GM18870 (cell line): ENCODE data around the gene LBHD2.
"Not testable (repeated sequence)": the region's sequence is repeated elsewhere in the genome, so short reads cannot be mapped to it uniquely, and the experiment has no call there.

Experiments
- ATAC-seq: cut with Tn5 transposase; IDR thresholded peaks from one replicate; pipeline ENCODE4 v1.9.1; 2021; ENCODE audit warnings: moderate library complexity; ENCODE audit not compliant: unreplicated experiment

The LBHD2 gene

GRCh38 chr14:103118018-103118662, 34.1 kb downstream of the LBHD2 start:
- no peak for ATAC-seq

- ATAC-seq: no peak
Observed at GRCh38 chr14:103118663-103119404, 34.8 kb downstream of the LBHD2 start.

DNA sequence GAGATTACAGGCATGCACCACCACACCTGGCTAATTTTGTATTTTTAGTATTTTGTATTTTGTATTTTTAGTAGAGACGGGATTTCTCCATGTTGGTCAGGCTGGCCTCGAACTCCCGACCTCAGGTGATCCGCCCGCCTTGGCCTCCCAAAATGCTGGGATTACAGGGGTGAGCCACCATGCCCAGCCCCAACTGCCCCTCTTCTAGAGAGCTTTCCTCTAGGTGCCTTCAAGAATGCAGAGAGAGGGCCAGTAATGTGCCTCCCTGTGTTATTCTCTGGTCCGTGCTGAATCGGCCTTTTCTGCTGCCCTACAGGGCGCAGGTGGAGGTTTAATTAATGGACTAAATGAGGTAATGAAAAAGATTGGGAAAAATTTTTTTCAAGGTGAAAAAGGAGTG, 35.5 kb downstream of the LBHD2 start:
- not testable (repeated sequence) for ATAC-seq

GRCh38 chr14:103121121-103121845, 37.3 kb downstream of the LBHD2 start:
- no peak for ATAC-seq

- ATAC-seq: no peak
Observed at GRCh38 chr14:103121846-103122584, 38.0 kb downstream of the LBHD2 start.

GRCh38 chr14:103122585-103122946, 38.6 kb downstream of the LBHD2 start:
- ATAC-seq: no peak

GRCh38 chr14:103122947-103123633, 39.1 kb downstream of the LBHD2 start, which contains the start of gene TNFAIP2:
Gene TNFAIP2 (plus strand): TSS chr14:103123461. CDS start chr14:103126458, 2,997 bp downstream.
- no peak for ATAC-seq

DNA sequence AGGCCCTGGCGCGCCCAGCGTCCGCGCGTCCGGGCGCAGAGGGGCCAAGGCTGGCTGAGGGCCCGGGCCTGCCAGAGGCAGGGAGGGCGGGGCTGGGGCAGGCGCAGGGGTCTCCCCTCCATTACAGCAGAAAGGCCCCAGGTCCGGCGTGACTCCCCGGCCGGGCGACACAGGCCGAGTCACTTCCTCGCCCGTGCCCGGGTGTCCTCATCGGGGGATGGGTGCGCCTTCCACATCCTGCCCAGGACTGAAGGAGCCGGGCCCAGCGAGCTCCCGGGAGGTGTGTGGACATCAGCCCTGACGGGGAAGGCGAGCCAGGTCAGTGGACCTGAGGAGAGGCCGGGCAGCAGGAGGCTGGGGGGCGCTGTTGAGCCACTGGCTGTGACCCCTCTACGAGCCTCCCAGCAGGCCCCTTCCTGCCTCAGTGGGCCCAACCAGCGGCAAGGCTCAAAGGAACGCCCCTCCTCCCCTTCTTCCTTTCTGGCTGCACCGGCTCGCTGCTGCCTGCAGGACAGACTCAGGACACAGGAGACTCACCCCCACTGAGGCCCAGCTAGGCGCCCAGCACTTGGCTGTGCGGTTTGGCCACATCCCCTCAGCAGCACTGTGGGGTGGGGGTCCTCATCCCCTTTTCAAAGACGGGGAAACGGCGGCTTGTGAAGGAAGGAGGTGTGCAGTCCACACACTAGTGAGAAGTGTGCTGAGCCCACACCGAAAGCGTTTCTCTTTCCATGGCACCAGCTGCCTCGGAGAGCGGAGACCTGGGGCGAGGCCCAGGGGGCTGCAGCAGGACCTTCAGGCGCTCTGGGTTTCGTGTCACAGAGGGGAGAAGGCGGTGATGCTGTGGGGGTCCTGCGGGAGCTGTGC, 39.9 kb downstream of the LBHD2 start:
- ATAC-seq: no peak

- no peak for ATAC-seq
Observed at GRCh38 chr14:103124501-103125001, 40.5 kb downstream of the LBHD2 start.

GRCh38 chr14:103125098-103126070, 41.4 kb downstream of the LBHD2 start:
- no peak for ATAC-seq

- ATAC-seq: no peak
Observed at GRCh38 chr14:103126088-103126872, 42.3 kb downstream of the LBHD2 start.

DNA sequence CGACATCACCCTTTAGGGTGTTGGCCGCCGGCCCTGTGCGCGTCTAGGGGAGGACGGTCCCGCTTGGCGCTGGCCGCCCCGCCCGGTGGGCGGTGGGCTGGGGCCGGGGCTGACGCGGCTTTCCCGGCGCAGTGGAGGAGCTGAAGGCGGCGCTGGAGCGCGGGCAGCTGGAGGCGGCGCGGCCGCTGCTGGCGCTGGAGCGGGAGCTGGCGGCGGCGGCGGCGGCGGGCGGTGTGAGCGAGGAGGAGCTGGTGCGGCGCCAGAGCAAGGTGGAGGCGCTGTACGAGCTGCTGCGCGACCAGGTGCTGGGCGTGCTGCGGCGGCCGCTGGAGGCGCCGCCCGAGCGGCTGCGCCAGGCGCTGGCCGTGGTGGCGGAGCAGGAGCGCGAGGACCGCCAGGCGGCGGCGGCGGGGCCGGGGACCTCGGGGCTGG, 42.9 kb downstream of the LBHD2 start:
- ATAC-seq: no peak

GRCh38 chr14:103127356-103127755, 43.3 kb downstream of the LBHD2 start:
- no peak for ATAC-seq

DNA sequence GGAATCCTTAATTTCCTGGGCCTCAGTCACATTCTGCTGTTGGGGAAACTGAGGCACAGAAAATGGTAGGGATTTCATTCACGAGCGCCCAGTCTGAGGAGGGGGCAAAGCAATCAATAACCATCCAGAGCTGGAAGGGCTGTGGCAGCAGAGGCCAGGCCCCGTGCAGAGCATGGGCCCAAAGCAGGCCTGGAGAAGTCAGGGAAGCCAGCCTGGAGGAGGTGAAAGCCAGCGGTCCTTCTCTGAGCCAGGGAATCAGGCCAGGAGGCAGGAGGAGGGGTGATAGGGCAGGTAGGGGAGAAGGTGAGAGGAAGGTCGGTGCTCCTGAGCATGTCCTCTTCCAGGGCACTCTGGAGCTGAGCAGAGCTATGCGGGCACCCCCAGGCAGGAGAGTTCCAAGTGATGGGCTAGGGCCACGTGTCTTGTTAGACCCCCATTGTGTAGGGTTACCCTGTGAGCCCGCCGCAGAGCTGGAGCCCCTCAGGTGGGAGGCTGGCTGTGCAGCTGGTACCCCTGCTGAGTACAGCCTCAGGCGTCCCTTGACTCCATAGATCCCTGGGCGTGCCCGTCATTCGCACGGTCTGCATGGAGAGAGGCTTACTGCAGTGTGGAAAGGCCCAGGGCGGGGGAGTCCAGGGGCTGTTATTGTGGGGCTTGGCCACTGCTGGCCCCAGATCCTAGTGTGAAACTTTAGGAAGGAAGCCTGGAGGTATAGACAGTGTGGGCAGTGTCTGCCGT, 44.0 kb downstream of the LBHD2 start:
- ATAC-seq: no peak

- no peak for ATAC-seq
Observed at GRCh38 chr14:103128631-103129300, 44.8 kb downstream of the LBHD2 start.

- ATAC-seq: no peak
Observed at GRCh38 chr14:103129301-103130016, 45.4 kb downstream of the LBHD2 start.
